Activated naive CD4-positive, alpha-beta T cell treated with anti-CD3 and anti-CD28 coated beads for 36 hours (primary cell): ENCODE data around the gene PDE1A. TPM values are rescaled to one million over a fixed set of nuclear protein-coding genes. Genes with fewer than 3 reads are reported as not detected.

Experiments
- CTCF ChIA-PET: fragments of 350-600 bp; sonication (Branson Sonifier 250); formaldehyde crosslinking; loops from one replicate; lab custom pipeline; 2021; ENCODE audit warnings: antibody characterized with exemption; lab: Charles Lee
- DNase-seq: peaks from one replicate; pipeline ENCODE4 v3.0.0-alpha.2; 2020
- H3K27ac Mint-ChIP-seq: one replicate; pipeline ENCODE4 v1.8.0; 2021; ENCODE audit warnings: mild to moderate bottlenecking, mixed read lengths
- H3K27me3 Mint-ChIP-seq: one replicate; pipeline ENCODE4 v1.8.0; 2021; ENCODE audit warnings: low read depth, mixed read lengths
- H3K36me3 Mint-ChIP-seq: one replicate; pipeline ENCODE4 v1.8.0; 2021; ENCODE audit warnings: low read depth, mixed read lengths
- H3K4me1 Mint-ChIP-seq: one replicate; pipeline ENCODE4 v1.8.0; 2021; ENCODE audit warnings: low read depth, mixed read lengths
- H3K4me3 Mint-ChIP-seq: one replicate; pipeline ENCODE4 v1.8.0; 2021; ENCODE audit warnings: mild to moderate bottlenecking, moderate library complexity, mixed read lengths
- H3K9me3 Mint-ChIP-seq: one replicate; pipeline ENCODE4 v1.8.0; 2021; ENCODE audit warnings: mixed read lengths
- intact Hi-C: fragments of 100-400 bp; cut with micrococcal nuclease; formaldehyde crosslinking; loops from one replicate; pipeline ENCODE4 v1.15.1; 2023
- total RNA-seq, 2 experiments: library from RNA; stranded (reverse); gene quantifications; one replicate each; pipeline ENCODE4 v1.2.3, GENCODE V29; 2021

The PDE1A gene
- not detected for total RNA-seq

DNA sequence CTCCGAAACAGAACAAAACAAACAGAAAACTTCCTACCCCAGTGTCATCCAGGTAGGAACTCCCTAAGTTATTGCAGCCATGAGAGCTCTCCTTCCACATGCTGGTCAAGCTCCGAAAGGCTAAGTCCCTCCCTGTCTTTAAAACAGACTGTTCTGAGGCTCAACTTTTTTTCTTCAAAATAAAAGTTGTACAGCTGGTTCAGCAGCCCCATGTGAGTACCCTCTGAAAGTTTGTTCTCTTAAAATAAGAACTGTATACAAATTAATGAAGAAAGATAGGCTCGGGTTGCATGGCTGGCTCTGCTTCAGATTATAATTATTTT, at the start of gene PDE1A:
PDE1A (minus strand) TSS at position 119 of the 323 bp plus-strand sequence.
- Mint-ChIP-seq H3K9me3 (peaks cover 3% of the 10 kb centered on the region), H3K27ac (no peak within 1 kb of the TSS), H3K4me3 (no peak within 1 kb of the TSS), H3K27me3 (no peaks in the 10 kb centered on the region), H3K4me1 (no peaks in the 10 kb centered on the region), H3K36me3 (no peaks in the 10 kb centered on the region)
- intact Hi-C loops: no loop called here
- CTCF ChIA-PET: no interaction called here
- DNase-seq: no peak

DNA sequence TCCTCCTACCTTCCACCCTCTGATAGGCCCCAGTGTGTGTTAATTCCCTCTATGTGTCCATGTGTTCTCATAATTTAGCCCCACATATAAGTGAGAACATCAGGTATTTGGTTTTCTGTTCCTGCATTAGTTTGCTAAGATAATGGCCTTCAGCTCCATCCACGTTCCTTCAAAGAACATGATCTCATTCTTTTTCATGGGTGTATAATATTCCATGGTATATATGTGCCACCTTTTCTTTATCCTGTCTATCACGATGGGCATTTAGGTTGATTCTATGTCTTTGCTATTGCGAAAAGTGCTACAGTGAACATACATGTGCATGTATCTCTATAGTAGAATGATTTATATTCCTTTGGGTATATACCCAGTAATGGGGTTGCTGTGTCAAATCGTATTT, 46.8 kb upstream of the PDE1A start:
- no peak overlapping the region for H3K4me3 Mint-ChIP-seq
- no peaks in the 10 kb centered on the region for H3K36me3 Mint-ChIP-seq
- H3K4me1 Mint-ChIP-seq: no peaks in the 10 kb centered on the region
- H3K27me3 Mint-ChIP-seq: no peaks in the 10 kb centered on the region
- H3K27ac Mint-ChIP-seq: no peak overlapping the region
- CTCF ChIA-PET: no interaction called here
- intact Hi-C loops: no loop called here
- DNase-seq: no peak
- peaks cover 7% of the 10 kb centered on the region for H3K9me3 Mint-ChIP-seq

DNA sequence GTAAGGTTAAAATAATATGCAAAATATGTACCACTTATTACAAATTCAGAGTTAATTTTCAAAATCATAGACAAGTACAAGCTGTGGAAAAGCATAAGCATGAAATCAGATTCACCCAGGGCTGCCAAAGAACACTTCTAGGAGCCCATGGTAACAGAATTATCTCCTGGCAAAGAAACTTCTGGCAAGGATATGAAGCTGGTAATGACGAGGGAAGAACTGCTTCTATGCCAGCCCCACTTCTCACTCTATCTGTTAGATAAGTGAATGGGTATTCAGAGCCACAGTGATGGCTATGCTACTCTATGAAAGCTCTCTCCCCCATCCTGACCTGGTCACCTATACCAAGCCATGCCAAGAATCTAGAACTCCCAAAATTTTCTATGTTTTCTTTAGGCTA, 36.9 kb upstream of the PDE1A start:
- Mint-ChIP-seq H3K4me1 (no peaks in the 10 kb centered on the region), H3K27ac (no peak overlapping the region), H3K27me3 (no peaks in the 10 kb centered on the region), H3K4me3 (no peak overlapping the region), H3K9me3 (peaks cover 2% of the 10 kb centered on the region), H3K36me3 (no peaks in the 10 kb centered on the region)
- no peak for DNase-seq
- CTCF ChIA-PET: no interaction called here
- intact Hi-C loops: no loop called here

DNA sequence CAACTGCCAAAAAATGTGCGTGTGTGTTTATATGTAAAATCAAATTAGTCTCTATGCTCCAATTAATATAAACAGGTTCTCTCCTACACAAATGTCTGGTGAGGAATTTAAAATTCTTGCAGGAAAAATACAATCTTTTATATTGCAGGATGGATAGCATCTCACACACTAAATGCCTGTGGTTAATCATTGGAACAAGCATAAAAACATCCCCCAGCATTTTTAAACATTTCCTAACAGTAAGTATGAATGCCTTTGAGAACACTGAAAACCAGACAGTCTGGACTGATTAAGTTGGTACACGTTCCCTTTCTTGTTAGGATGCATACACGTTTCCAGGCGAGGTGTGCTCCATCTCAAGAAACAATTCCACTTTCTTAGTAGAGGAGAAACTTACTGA, 29.9 kb upstream of the PDE1A start:
- no peak overlapping the region for H3K4me3 Mint-ChIP-seq
- intact Hi-C loops: no loop called here
- H3K4me1 Mint-ChIP-seq: no peaks in the 10 kb centered on the region
- H3K9me3 Mint-ChIP-seq: no peaks in the 10 kb centered on the region
- CTCF ChIA-PET: no interaction called here
- H3K27ac Mint-ChIP-seq: no peak overlapping the region
- H3K36me3 Mint-ChIP-seq: no peaks in the 10 kb centered on the region
- DNase-seq: no peak
- no peaks in the 10 kb centered on the region for H3K27me3 Mint-ChIP-seq

DNA sequence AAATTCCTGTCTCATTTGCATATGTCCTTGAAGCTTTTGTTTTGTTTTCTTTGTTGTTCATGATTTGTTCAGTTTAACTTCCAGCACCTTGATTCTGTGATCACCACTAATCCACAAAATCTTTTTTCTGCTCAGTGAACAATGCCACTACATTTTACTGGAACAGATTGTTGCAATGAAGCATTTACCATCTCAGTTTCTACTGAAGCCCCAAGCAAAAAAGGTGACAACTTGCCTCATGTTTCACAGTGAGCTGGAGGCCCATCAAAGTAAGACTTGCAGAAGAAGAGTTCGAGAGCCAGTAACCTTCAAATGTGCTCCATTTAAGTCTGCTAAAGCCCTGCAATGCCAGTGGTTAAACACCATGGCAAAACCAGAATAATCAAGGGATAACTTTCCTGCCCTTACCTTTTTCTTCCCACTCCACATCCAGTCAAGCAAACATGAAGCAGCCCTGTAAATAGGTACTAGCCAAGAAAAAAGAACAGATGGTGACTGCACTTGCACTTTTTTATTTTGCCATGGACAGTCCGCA, 25.7 kb upstream of the PDE1A start:
- DNase-seq: no peak
- Mint-ChIP-seq H3K36me3 (no peaks in the 10 kb centered on the region), H3K9me3 (no peaks in the 10 kb centered on the region), H3K4me1 (no peaks in the 10 kb centered on the region), H3K4me3 (no peak overlapping the region), H3K27ac (no peak overlapping the region), H3K27me3 (no peaks in the 10 kb centered on the region)
- CTCF ChIA-PET: no interaction called here
- intact Hi-C loops: no loop called here

DNA sequence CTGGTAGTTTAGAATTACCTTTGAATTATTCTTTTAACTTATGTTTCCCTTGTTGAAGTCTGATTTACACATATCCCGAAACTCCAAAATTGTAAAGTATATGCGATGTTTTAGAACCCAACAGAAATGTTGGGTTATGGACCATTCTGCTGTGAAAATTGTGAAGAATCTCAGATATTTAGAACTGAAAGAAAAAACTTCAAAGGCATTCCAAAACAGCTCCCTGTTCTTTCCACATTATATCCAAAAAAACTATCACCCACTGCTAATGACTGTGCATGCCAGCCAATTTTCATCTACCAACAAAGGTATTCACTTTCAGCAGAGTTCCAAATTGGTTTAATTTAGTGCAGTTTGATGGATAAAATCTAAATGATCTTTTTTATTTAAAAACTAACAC, 21.5 kb upstream of the PDE1A start:
- Mint-ChIP-seq H3K9me3 (no peaks in the 10 kb centered on the region), H3K4me3 (no peak overlapping the region), H3K27ac (no peak overlapping the region), H3K4me1 (no peaks in the 10 kb centered on the region), H3K27me3 (no peaks in the 10 kb centered on the region), H3K36me3 (no peaks in the 10 kb centered on the region)
- no peak for DNase-seq
- CTCF ChIA-PET: no interaction called here
- intact Hi-C loops: no loop called here

DNA sequence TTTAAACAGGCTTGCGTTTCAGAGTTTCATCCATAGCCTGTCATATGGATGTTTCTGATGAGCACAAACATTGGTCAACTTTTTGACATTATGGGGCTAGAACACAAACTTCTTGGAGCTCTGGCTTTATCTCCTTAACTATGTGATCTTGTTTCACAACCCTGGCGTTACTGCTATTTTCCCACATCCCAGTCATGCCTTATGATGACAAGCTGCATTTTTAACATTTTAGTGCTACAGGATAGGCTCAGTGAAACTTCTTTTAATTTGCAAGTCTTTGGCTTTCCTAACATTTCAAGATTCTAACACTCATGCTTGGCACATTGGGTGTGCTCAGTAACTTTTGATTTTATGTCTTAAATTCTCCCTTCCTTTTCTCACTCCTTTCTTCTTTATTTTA, 21.0 kb upstream of the PDE1A start:
- CTCF ChIA-PET: no interaction called here
- H3K4me1 Mint-ChIP-seq: no peaks in the 10 kb centered on the region
- no peak overlapping the region for H3K27ac Mint-ChIP-seq
- no peak for DNase-seq
- no peaks in the 10 kb centered on the region for H3K36me3 Mint-ChIP-seq
- H3K27me3 Mint-ChIP-seq: no peaks in the 10 kb centered on the region
- no peaks in the 10 kb centered on the region for H3K9me3 Mint-ChIP-seq
- intact Hi-C loops: no loop called here
- H3K4me3 Mint-ChIP-seq: no peak overlapping the region

DNA sequence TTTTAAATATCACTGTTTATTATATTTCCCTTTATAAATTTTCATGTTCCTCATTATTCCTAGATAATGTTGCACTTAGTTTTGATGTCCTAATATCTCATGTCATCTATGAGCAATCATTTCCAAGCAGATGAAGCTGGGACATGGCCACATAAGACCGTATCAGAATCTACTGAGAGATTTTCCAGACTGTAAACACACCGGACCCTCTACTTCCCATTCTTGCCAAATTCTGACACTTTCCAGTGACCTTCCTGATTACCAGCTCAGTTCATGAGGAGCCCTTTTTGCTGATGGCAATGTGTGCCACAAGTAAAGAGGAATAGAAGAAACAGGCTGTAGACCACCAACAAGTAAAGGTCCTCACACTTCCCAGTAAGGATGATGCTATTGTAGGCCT, 20.3 kb upstream of the PDE1A start:
- Mint-ChIP-seq H3K4me1 (no peaks in the 10 kb centered on the region), H3K27me3 (no peaks in the 10 kb centered on the region), H3K27ac (no peak overlapping the region), H3K4me3 (no peak overlapping the region), H3K9me3 (no peaks in the 10 kb centered on the region), H3K36me3 (no peaks in the 10 kb centered on the region)
- DNase-seq: no peak
- CTCF ChIA-PET: no interaction called here
- intact Hi-C loops: no loop called here

DNA sequence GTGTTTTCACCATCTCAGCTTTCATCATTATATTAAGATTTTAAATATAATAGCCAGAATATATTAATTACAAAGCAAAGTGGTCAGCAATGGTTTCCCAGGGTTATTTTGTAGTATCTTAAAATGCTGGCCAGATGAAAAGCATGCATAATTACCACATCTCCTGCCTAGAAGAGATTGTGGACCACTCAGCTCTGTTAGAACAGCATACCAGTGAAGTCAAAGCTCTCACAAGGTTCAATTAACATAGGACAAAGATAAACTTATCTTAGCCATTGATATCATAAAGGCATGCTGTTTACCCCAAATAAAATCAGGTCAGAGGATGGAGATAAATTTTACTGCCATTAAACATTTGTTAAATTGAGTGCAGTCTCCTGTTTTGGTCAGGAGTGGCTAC, 19.3 kb upstream of the PDE1A start:
- Mint-ChIP-seq H3K36me3 (no peaks in the 10 kb centered on the region), H3K9me3 (no peaks in the 10 kb centered on the region), H3K27me3 (no peaks in the 10 kb centered on the region), H3K4me1 (no peaks in the 10 kb centered on the region), H3K4me3 (no peak overlapping the region), H3K27ac (no peak overlapping the region)
- CTCF ChIA-PET: no interaction called here
- DNase-seq: no peak
- intact Hi-C loops: no loop called here

DNA sequence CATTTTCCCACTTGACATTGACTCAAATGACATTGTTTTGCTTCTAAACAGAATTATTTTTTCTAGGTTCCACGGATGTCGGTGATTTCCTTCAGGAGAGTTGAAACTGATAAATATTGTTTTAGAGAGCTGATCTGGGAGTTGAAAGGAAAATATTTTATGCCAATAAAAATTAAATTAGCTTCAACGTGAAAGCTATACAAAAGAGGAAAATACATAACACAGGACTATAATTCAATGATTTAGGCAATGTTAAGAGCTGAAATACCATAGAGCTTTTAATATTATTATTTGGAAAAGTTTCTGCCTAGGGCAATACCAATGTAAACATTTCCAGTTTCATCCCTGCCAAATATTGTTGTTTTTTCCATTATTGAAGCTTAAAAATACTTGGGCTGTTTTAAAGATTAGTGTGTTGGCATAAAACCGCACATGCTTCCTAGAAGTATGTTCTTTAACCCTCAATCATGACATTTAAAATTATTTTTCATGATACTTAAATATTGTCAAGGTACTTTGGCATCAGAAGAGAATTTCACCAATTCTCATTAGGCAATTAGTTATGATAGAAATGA, 18.6 kb upstream of the PDE1A start:
- no peaks in the 10 kb centered on the region for H3K9me3 Mint-ChIP-seq
- no peak for DNase-seq

DNA sequence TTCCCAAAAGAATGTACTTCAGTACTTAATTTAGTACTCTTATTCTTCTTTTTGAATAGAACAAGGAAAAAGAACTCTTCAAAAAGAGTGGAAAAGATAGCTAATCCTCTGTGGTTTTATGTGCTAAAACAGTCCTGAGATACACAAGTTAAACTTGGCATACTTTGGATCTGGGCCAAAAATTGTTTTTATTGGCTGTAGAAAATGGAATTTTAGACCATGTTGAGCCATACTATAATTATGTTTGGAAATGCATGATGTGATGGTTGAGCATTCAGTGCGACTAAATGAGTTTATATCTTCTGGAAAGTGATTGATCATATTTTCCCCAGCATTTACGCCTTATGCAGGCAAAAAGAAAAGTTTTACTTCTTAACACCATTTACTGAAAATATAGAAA, 18.0 kb upstream of the PDE1A start:
- CTCF ChIA-PET: no interaction called here
- H3K4me1 Mint-ChIP-seq: no peaks in the 10 kb centered on the region
- H3K9me3 Mint-ChIP-seq: no peaks in the 10 kb centered on the region

More for the DNA sequence above, 18.6 kb upstream of the PDE1A start:
- intact Hi-C loops: no loop called here
- H3K4me3 Mint-ChIP-seq: no peak overlapping the region
- no peaks in the 10 kb centered on the region for H3K27me3 Mint-ChIP-seq
- H3K4me1 Mint-ChIP-seq: no peaks in the 10 kb centered on the region
- CTCF ChIA-PET: no interaction called here
- no peaks in the 10 kb centered on the region for H3K36me3 Mint-ChIP-seq
- H3K27ac Mint-ChIP-seq: no peak overlapping the region

DNA sequence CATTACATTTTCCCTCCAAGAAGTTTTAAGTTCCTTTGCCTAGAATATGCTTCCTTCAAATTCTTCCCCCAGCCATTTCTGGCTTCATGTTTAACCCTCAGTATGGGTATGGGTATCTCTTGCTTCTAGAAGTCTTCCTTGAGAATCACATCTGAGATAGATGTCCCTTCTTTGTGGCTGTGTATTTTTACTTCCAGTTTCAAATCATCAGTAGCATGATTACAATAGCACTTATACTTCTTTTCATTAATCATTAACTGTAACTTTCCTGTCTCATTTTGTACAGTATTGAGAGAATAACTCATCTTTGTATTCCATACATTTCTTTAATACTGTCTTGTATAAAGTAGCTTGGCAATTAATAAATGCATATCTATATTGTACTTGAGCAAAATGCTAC, 17.3 kb upstream of the PDE1A start:
- Mint-ChIP-seq H3K4me1 (no peaks in the 10 kb centered on the region), H3K27me3 (no peaks in the 10 kb centered on the region), H3K9me3 (no peaks in the 10 kb centered on the region), H3K27ac (no peak overlapping the region), H3K36me3 (no peaks in the 10 kb centered on the region), H3K4me3 (no peak overlapping the region)
- intact Hi-C loops: no loop called here
- DNase-seq: no peak
- CTCF ChIA-PET: no interaction called here

More for the DNA sequence above, 18.0 kb upstream of the PDE1A start:
- Mint-ChIP-seq H3K36me3 (no peaks in the 10 kb centered on the region), H3K27me3 (no peaks in the 10 kb centered on the region), H3K4me3 (no peak overlapping the region), H3K27ac (no peak overlapping the region)
- DNase-seq: no peak
- intact Hi-C loops: no loop called here

DNA sequence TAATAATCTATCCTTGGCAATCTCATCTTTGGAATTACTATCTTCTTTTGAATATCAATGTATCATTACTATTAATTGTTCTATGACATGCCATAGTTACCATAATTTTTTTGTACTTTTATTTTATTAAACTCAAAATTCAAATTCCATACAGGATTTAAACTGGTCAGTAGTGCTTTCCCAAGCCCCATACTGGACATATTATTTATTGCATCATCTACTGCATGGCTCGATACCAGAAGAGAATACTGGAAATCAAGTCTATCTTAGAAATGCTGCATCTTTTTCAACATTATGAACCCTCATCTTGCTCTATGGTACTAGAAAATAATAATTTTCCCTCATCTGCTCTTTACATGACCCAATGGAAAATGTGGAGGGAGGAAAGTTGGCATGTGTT, 9.4 kb upstream of the PDE1A start:
- Mint-ChIP-seq H3K27me3 (no peaks in the 10 kb centered on the region), H3K4me1 (no peaks in the 10 kb centered on the region), H3K9me3 (no peaks in the 10 kb centered on the region), H3K27ac (no peak overlapping the region), H3K4me3 (no peak overlapping the region), H3K36me3 (no peaks in the 10 kb centered on the region)
- intact Hi-C loops: no loop called here
- CTCF ChIA-PET: no interaction called here
- DNase-seq: no peak

DNA sequence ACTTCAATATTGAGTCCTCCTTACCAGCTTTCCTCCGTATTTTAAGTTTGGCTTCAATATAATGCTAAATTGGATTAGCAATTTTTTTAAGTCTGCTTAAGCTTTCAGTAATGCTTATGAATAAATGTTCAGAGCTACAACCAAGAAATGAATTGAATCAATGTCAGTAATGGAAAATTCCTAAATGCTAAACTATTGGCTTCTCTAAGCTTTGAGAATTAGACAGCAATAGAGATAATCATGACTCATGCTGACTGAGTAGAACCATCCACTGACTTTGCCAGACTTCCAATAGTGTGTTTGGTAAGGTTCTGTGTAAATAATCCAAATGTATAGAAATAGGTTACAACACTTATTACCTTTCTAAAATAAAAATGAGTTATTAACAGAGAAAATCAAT, 8.9 kb upstream of the PDE1A start:
- Mint-ChIP-seq H3K36me3 (no peaks in the 10 kb centered on the region), H3K9me3 (peaks cover 3% of the 10 kb centered on the region), H3K27ac (no peak overlapping the region), H3K27me3 (no peaks in the 10 kb centered on the region), H3K4me1 (no peaks in the 10 kb centered on the region), H3K4me3 (no peak overlapping the region)
- no peak for DNase-seq
- intact Hi-C loops: no loop called here
- CTCF ChIA-PET: no interaction called here
